ENCODE data around the gene SYTL2. TPM values are rescaled to one million over a fixed set of nuclear protein-coding genes. Genes with fewer than 3 reads are reported as not detected.

SYTL2 gene
- polyA plus RNA-seq, 4 donors = 64.1 to 85.4 (median 73.8) TPM

GRCh38 chr11:85767246-85767945, 43.5 kb downstream of the SYTL2 start:
- DNase-seq (ENCODE audit: low read depth in 4 of 4, low spot score in 3 of 4) = peak in 3 of 4 donors; percentile 25 to 66 (median 43)

DNA sequence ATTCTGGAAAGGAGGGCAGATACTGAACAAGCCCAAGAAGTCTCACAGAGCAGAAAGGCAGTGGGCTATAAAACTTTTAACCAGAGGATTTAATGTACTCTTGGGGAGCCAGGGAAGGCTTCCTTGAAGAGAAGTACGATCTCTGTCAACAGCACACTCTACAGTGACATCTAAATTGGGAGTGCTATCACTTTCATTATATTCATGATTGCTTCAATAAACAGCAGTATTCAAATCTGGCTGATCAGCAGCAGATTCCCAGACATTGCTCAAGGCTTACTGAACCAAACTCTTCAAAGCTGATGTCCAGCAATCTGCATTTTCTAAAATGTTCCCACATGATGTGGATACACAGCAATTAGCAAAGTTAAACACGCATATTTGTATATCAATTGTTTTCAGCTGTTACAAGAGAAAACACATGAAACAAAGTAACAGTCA, 44.2 kb downstream of the SYTL2 start:
- peak in 2 of 4 donors; percentile 25 to 38 for DNase-seq (ENCODE audit: low read depth in 4 of 4, low spot score in 3 of 4)

- no peak for DNase-seq (ENCODE audit: low read depth in 4 of 4, low spot score in 3 of 4)
Observed at GRCh38 chr11:85764796-85765195, 46.1 kb downstream of the SYTL2 start.

DNA sequence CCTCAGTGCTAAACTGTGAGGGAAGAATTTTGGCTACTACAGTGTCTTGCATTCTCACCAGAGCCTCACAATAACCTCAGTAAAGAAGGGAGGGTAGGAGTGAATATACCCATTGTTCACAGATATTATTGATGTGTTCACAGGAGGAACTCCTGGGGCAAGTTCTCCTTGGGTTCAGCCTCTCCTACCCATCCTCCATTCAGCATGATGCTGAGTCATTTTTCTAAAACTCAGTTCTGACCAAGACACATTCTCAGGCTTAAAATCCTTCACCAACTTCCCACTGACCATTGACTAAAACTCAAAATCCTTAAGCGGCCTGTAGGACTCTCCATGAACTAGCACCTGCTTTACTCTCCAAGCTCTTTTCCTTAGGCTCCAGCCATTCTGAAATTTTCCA, 48.7 kb downstream of the SYTL2 start:
- DNase-seq (ENCODE audit: low read depth in 4 of 4, low spot score in 3 of 4) = no peak

DNA sequence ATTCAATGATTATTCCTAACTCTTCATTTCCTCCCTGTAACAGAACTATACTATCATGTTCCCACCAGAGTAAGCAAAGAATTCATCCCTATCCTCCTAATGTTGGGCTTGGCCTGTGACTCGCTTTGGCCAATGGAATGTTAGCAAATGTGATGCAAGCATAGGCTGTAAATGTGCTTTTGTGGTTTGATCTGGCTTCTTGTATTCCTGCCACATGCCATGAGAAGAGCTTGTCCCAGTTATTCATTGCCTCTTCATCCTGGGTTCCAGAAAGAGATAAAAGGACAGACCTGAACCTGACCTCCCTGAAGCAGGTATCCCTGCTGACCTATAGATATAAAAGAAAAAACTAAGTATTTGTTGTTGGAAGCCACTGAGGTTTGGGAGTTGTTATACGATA, 51.0 kb downstream of the SYTL2 start:
- DNase-seq (ENCODE audit: low read depth in 4 of 4, low spot score in 3 of 4) = no peak

GRCh38 chr11:85758480-85759039, 52.4 kb downstream of the SYTL2 start:
- no peak for DNase-seq (ENCODE audit: low read depth in 4 of 4, low spot score in 3 of 4)

- DNase-seq (ENCODE audit: low read depth in 4 of 4, low spot score in 3 of 4) = no peak
Observed at GRCh38 chr11:85758026-85758425, 52.9 kb downstream of the SYTL2 start.

GRCh38 chr11:85756401-85757200, 54.3 kb downstream of the SYTL2 start:
- DNase-seq (ENCODE audit: low read depth in 4 of 4, low spot score in 3 of 4) = no peak

- DNase-seq (ENCODE audit: low read depth in 4 of 4, low spot score in 3 of 4) = no peak
Observed at GRCh38 chr11:85755701-85756100, 55.2 kb downstream of the SYTL2 start.

- no peak for DNase-seq (ENCODE audit: low read depth in 4 of 4, low spot score in 3 of 4)
Observed at GRCh38 chr11:85755285-85755684, 55.7 kb downstream of the SYTL2 start.

GRCh38 chr11:85752890-85753581, 57.9 kb downstream of the SYTL2 start:
- no peak for DNase-seq (ENCODE audit: low read depth in 4 of 4, low spot score in 3 of 4)

DNA sequence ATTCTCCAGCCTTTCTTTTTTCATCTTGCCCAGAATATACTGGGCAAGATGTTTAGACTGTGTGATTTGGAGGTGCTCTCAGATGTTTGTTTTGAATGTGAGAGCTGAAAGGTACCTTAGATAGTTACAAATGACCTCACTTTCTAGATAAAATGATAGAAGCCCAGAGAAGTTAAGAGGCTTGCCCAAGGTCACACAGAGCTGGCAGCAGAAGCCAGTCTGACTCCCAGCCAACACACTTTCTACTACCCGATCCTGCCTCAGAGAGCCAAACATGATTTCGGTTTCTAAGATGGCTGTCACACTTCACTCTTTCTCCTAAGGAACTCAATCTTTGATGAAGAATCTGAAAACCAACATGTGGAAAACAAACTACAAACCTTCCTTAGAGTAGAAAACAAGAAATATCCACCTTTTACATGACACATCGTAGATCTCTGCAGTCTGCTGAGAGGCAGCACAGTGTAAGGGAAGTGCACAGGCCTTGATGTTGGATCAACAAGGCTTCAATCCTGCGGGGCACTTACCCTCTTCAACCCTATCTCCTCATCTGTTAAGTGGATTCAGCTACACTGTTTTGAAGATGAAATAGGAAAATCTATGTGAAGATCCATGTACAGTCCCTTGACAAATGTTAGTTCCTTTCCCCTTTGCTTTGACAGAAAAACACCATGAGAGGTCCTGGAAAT, 58.6 kb downstream of the SYTL2 start:
- no peak for DNase-seq (ENCODE audit: low read depth in 4 of 4, low spot score in 3 of 4)

DNA sequence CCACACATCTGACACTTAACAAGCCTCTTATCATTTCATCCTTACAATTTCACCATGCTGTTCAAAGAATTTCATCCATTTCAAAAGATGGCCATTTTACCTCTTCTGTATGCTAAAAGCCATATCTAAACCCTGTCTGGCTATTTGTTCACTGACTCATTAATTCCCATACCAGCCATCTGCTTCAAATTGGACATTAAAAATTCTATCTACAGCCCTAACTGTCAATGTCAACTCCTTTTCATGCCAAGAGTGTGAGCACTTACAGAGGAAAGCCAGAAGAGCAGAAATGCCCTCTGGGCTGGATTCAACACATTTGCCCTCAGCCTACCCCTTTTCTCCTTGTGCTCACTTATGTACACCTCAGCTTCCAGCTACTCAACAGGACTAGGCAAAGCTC, 59.2 kb downstream of the SYTL2 start:
- no peak for DNase-seq (ENCODE audit: low read depth in 4 of 4, low spot score in 3 of 4)

GRCh38 chr11:85750646-85751045, 60.3 kb downstream of the SYTL2 start:
- no peak for DNase-seq (ENCODE audit: low read depth in 4 of 4, low spot score in 3 of 4)

GRCh38 chr11:85749884-85750283, 61.1 kb downstream of the SYTL2 start:
- DNase-seq (ENCODE audit: low read depth in 4 of 4, low spot score in 3 of 4) = no peak

- no peak for DNase-seq (ENCODE audit: low read depth in 4 of 4, low spot score in 3 of 4)
Observed at GRCh38 chr11:85749287-85749834, 61.6 kb downstream of the SYTL2 start.

DNA sequence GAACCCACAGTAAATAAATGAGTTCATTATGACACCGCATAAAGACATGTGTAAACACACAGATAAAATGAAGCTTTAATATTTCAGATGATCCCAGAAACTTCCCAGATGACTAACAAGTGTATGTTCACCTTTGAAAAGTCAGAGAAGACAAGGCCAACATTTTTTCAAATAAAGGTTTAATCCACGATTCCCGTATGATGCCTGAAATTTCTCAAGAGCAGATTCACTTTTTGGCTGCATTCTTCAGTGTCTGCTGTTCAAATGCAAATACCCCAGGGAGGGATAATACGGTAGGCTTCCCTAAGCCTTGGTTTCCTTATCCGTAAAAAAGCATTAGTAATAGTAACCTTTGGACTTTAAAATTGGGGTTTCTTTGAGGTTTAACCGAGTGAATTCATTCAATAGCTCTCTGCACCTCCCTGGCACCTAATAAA, 62.5 kb downstream of the SYTL2 start:
- no peak for DNase-seq (ENCODE audit: low read depth in 4 of 4, low spot score in 3 of 4)

GRCh38 chr11:85746670-85747069, 64.3 kb downstream of the SYTL2 start:
- no peak for DNase-seq (ENCODE audit: low read depth in 4 of 4, low spot score in 3 of 4)

DNA sequence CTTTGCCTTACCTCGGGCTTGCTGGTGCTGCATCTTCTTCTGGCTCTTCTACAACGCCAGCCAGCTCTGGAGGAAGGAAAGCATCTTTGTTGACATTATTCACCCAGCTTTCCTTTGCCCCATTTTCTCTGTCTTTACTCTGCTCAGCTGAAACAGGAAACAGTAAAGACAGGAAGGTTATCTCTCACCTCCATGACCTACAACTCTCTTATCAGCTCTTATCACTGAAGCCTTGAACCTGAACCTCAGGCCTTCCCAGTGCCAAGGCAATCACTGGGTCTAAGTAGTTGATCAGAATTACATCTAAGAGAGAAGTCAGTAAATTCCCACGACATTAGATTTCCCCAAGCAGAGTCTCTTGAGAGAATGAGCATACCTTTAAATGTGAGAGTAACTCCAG, 65.3 kb downstream of the SYTL2 start:
- DNase-seq (ENCODE audit: low read depth in 4 of 4, low spot score in 3 of 4) = no peak

GRCh38 chr11:85742873-85743275, 68.1 kb downstream of the SYTL2 start:
- no peak for DNase-seq (ENCODE audit: low read depth in 4 of 4, low spot score in 3 of 4)

All from right renal pelvis (tissue), 4 donors.